DOHH2 (cell line): ENCODE results near the gene FNDC3B.

Source experiments
- H3F3A ChIP-seq: fragments of 200-600 bp; sonication (generic), shearing (Covaris generic); 2 replicates; pipeline ENCODE4 v1.6.0; 2016; ENCODE audit warnings: antibody characterized with exemption, mild to moderate bottlenecking; ENCODE audit not compliant: control insufficient read depth, insufficient read depth
- H3K27ac ChIP-seq: fragments of 200-600 bp; sonication (generic); 2 replicates; pipeline ENCODE4 v1.5.1; 2014; ENCODE audit warnings: low read depth, mild to moderate bottlenecking, low read length, moderate library complexity
- H3K27me3 ChIP-seq: fragments of 200-600 bp; sonication (generic); 2 replicates; pipeline ENCODE4 v1.6.1; 2014; ENCODE audit warnings: mild to moderate bottlenecking, low read length, mixed read lengths; ENCODE audit not compliant: control insufficient read depth
- H3K36me3 ChIP-seq: fragments of 200-600 bp; sonication (generic); 2 replicates; pipeline ENCODE4 v1.6.1; 2014; ENCODE audit warnings: mild to moderate bottlenecking, low read length, moderate library complexity, mixed read lengths; ENCODE audit not compliant: control insufficient read depth
- H3K4me1 ChIP-seq: fragments of 200-600 bp; sonication (generic); 2 replicates; pipeline ENCODE4 v1.6.1; 2014; ENCODE audit warnings: mild to moderate bottlenecking, low read length, mixed read lengths; ENCODE audit not compliant: control insufficient read depth
- H3K4me2 ChIP-seq: fragments of 200-600 bp; sonication (generic); 2 replicates; pipeline ENCODE4 v1.6.0; 2014; ENCODE audit warnings: mild to moderate bottlenecking, low read length, moderate library complexity
- H3K4me3 ChIP-seq: fragments of 200-600 bp; sonication (generic); 2 replicates; pipeline ENCODE4 v1.5.1; 2014; ENCODE audit warnings: mild to moderate bottlenecking, low read length, mixed read lengths
- H3K79me2 ChIP-seq: fragments of 200-600 bp; sonication (generic); 2 replicates; pipeline ENCODE4 v1.6.1; 2014; ENCODE audit warnings: mild to moderate bottlenecking, low read length, mixed read lengths; ENCODE audit not compliant: control insufficient read depth
- H3K9me2 ChIP-seq: fragments of 200-600 bp; sonication (generic); replicated peaks from 2 replicates; pipeline ENCODE4 v1.6.1; 2014; ENCODE audit warnings: mild to moderate bottlenecking, low read length, mixed read lengths; ENCODE audit not compliant: control insufficient read depth
- H3K9me3 ChIP-seq: fragments of 200-600 bp; sonication (generic); 2 replicates; pipeline ENCODE4 v1.6.1; 2014; ENCODE audit warnings: antibody characterized with exemption, low read length, mixed read lengths; ENCODE audit not compliant: control insufficient read depth, insufficient read depth
- H4K20me1 ChIP-seq: fragments of 200-600 bp; sonication (generic); 2 replicates; pipeline ENCODE4 v1.6.0; 2014; ENCODE audit warnings: low read depth, mild to moderate bottlenecking, antibody characterized with exemption, low read length, moderate library complexity; ENCODE audit not compliant: control insufficient read depth, insufficient read depth
- EZH2phosphoT487 ChIP-seq: fragments of 200-600 bp; sonication (generic); IDR thresholded peaks from 2 replicates; pipeline ENCODE4 v1.6.1; 2017; ENCODE audit warnings: borderline replicate concordance, mild to moderate bottlenecking, antibody characterized with exemption, low read length, moderate library complexity, mixed read lengths
- TF ChIP-seq, protein P1 (sequence below): fragments of 200-600 bp; sonication (generic); IDR thresholded peaks from one replicate; pipeline ENCODE4 v1.5.1; 2014; ENCODE audit warnings: antibody characterized with exemption, mild to moderate bottlenecking, low read depth, low read length; ENCODE audit not compliant: poor library complexity, severe bottlenecking

FNDC3B gene

DNA sequence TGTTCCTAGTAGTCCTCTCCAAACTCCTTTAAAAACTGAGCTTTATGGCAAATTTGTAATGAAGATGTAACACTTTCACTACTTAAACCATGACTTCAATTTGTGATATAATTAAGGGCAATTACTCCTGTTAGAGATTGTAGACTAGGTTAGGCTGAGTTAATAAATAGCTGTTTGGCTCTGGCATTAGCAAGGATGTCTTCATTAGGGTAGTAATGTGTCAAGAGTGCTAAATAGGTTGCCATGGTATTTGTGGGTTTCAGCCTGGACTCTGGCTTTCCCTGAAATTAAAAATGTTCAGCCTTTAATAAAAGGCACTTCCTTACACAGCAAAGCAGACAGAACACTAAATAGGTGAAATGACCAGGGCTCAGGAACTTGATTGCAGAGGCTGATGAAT lies 337.0 kb downstream of the FNDC3B start:
- H3F3A ChIP-seq = no peaks in the 10 kb centered on the region
- TF ChIP-seq EZH2phosphoT487 = no peak
- TF ChIP-seq, protein P1, sequence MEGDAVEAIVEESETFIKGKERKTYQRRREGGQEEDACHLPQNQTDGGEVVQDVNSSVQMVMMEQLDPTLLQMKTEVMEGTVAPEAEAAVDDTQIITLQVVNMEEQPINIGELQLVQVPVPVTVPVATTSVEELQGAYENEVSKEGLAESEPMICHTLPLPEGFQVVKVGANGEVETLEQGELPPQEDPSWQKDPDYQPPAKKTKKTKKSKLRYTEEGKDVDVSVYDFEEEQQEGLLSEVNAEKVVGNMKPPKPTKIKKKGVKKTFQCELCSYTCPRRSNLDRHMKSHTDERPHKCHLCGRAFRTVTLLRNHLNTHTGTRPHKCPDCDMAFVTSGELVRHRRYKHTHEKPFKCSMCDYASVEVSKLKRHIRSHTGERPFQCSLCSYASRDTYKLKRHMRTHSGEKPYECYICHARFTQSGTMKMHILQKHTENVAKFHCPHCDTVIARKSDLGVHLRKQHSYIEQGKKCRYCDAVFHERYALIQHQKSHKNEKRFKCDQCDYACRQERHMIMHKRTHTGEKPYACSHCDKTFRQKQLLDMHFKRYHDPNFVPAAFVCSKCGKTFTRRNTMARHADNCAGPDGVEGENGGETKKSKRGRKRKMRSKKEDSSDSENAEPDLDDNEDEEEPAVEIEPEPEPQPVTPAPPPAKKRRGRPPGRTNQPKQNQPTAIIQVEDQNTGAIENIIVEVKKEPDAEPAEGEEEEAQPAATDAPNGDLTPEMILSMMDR = no peak
- H3K79me2 ChIP-seq = no peaks in the 10 kb centered on the region
- H3K4me3 ChIP-seq = no peak overlapping the region
- H3K27me3 ChIP-seq = no peaks in the 10 kb centered on the region
- H3K4me1 ChIP-seq = no peaks in the 10 kb centered on the region
- H3K36me3 ChIP-seq = no peaks in the 10 kb centered on the region; the same call in none of the 2 replicates
- H3K4me2 ChIP-seq = no peak overlapping the region
- no peaks in the 10 kb centered on the region for H3K9me2 ChIP-seq
- no peaks in the 10 kb centered on the region for H3K9me3 ChIP-seq
- no peak overlapping the region for H3K27ac ChIP-seq
- H4K20me1 ChIP-seq = no peaks in the 10 kb centered on the region

DNA sequence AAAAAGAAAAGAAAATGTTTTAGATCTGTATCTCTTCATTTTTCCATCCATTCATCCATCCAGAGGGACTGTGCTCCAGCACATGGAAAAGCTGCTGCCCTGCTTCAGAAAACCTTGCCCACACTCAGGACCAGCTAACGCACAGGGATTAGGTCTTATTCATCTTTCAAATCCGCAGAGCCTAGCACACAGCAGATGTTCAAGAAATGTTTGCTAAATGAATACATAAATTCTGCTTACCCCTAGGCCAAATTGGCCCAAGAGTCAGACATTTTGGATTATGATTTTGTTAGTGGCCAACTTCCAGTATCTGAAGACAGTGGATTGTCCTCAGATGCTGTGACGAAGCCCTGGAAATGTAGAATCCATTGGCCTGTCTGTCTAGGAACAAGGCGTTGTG lies 337.5 kb downstream of the FNDC3B start:
- no peaks in the 10 kb centered on the region for H3K4me1 ChIP-seq
- no peaks in the 10 kb centered on the region for H3K27me3 ChIP-seq
- no peak overlapping the region for H3K4me2 ChIP-seq
- no peaks in the 10 kb centered on the region for H3K79me2 ChIP-seq
- no peaks in the 10 kb centered on the region for H3F3A ChIP-seq
- no peak overlapping the region for H3K4me3 ChIP-seq
- no peaks in the 10 kb centered on the region for H4K20me1 ChIP-seq
- no peaks in the 10 kb centered on the region for H3K9me3 ChIP-seq
- no peak overlapping the region for H3K27ac ChIP-seq
- no peaks in the 10 kb centered on the region for H3K9me2 ChIP-seq
- no peaks in the 10 kb centered on the region; the same call in none of the 2 replicates for H3K36me3 ChIP-seq
- TF ChIP-seq, protein P1 = no peak
- no peak for TF ChIP-seq EZH2phosphoT487

DNA sequence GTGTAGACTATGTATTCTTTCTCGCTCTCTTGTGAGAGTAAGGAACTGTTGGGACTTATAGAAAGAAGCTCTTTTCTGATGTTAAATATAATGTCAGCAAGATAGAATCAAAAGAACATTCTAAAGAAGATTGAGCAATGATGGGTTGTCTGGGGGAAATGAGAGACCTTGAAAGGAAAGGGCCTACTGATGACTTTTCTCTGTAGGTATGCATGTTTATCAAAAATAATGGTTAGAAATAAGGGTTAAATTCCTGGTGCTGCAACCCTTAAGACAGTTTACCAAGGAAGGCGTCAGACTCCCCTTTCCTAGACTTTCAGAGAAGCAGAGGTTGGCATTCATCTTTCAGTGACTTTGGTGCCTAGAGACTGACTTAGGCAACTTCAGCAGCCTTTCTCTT lies 339.1 kb downstream of the FNDC3B start:
- H3F3A ChIP-seq = no peaks in the 10 kb centered on the region
- no peak overlapping the region for H3K27ac ChIP-seq
- H3K79me2 ChIP-seq = no peaks in the 10 kb centered on the region
- no peak overlapping the region for H3K4me3 ChIP-seq
- H4K20me1 ChIP-seq = no peaks in the 10 kb centered on the region
- H3K27me3 ChIP-seq = no peaks in the 10 kb centered on the region
- H3K9me3 ChIP-seq = no peaks in the 10 kb centered on the region
- H3K4me1 ChIP-seq = no peaks in the 10 kb centered on the region
- no peaks in the 10 kb centered on the region for H3K9me2 ChIP-seq
- H3K36me3 ChIP-seq = no peaks in the 10 kb centered on the region; the same call in none of the 2 replicates
- H3K4me2 ChIP-seq = no peak overlapping the region
- TF ChIP-seq, protein P1 = no peak
- TF ChIP-seq EZH2phosphoT487 = no peak

DNA sequence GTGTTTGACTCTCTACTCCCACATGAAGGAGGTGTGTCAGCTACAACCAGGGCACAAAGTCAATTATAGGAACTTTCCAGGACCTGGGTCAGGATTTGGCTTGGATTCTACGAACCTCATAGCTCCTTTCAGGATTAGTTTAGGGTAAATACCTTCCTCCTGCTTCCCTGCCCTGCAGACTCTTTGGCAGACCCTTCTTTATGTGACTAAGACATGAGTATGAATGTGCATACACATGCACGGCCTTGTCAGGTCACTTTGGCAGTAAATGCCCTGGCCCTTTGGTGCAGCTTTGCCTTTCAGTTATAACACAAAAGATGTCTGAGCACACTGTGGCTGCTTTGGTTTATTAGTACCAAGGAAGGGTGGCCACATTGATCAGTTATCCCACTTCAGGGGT lies 340.0 kb downstream of the FNDC3B start:
- Histone ChIP-seq H3K4me3 (no peak overlapping the region), H3K9me3 (no peaks in the 10 kb centered on the region), H3K4me2 (no peak overlapping the region), H3K79me2 (no peaks in the 10 kb centered on the region), H3K27ac (no peak overlapping the region), H4K20me1 (no peaks in the 10 kb centered on the region), H3K36me3 (no peaks in the 10 kb centered on the region; the same call in none of the 2 replicates), H3K27me3 (no peaks in the 10 kb centered on the region), H3F3A (no peaks in the 10 kb centered on the region), H3K9me2 (no peaks in the 10 kb centered on the region), H3K4me1 (no peaks in the 10 kb centered on the region)
- TF ChIP-seq EZH2phosphoT487 = no peak
- TF ChIP-seq, protein P1 = no peak
